OCI-LY1 (cell line): ENCODE results near the gene MAP3K7.

Experiments used
- H2AFZ ChIP-seq: fragments of 200-600 bp; sonication (generic), shearing (Covaris generic); 2 replicates; pipeline ENCODE4 v1.6.0; 2014; ENCODE audit warnings: antibody characterized with exemption, mild to moderate bottlenecking, low read length
- H3F3A ChIP-seq: fragments of 200-600 bp; sonication (generic), shearing (Covaris generic); 2 replicates; pipeline ENCODE4 v1.6.0; 2014; ENCODE audit warnings: mild to moderate bottlenecking, antibody characterized with exemption, low read length, moderate library complexity; ENCODE audit not compliant: insufficient read depth
- H3K27ac ChIP-seq: fragments of 200-600 bp; sonication (generic); 2 replicates; pipeline ENCODE4 v1.5.1; 2014; ENCODE audit warnings: low read length, mixed run types, mild to moderate bottlenecking, low read depth; ENCODE audit not compliant: poor library complexity, severe bottlenecking
- H3K27me3 ChIP-seq: fragments of 200-600 bp; sonication (generic); 2 replicates; pipeline ENCODE4 v1.6.0; 2014; ENCODE audit warnings: antibody characterized with exemption, mild to moderate bottlenecking, low read length, moderate library complexity; ENCODE audit not compliant: insufficient read depth
- H3K36me3 ChIP-seq: fragments of 200-600 bp; sonication (generic); 2 replicates; pipeline ENCODE4 v1.6.1; 2014; ENCODE audit warnings: mild to moderate bottlenecking, antibody characterized with exemption, low read length, moderate library complexity, mixed read lengths; ENCODE audit not compliant: insufficient read depth
- H3K4me1 ChIP-seq: fragments of 200-600 bp; sonication (generic); 2 replicates; pipeline ENCODE4 v1.5.1; 2014; ENCODE audit warnings: mild to moderate bottlenecking, low read length, moderate library complexity; ENCODE audit not compliant: insufficient read depth, severe bottlenecking
- H3K4me2 ChIP-seq: fragments of 200-600 bp; sonication (generic), shearing (Covaris generic); 2 replicates; pipeline ENCODE4 v1.6.1; 2014; ENCODE audit warnings: low read length
- H3K4me3 ChIP-seq: fragments of 200-600 bp; sonication (generic); 2 replicates; pipeline ENCODE4 v1.5.1; 2014; ENCODE audit warnings: low read length, low read depth, mild to moderate bottlenecking, mixed read lengths; ENCODE audit not compliant: poor library complexity, severe bottlenecking
- H3K79me2 ChIP-seq: fragments of 200-600 bp; shearing (Covaris generic); 2 replicates; pipeline ENCODE4 v1.6.1; 2016; ENCODE audit warnings: mixed run types, low read length, mixed read lengths; ENCODE audit not compliant: insufficient read depth
- H3K9ac ChIP-seq: fragments of 200-600 bp; sonication (generic), shearing (Covaris generic); 2 replicates; pipeline ENCODE4 v1.6.1; 2014; ENCODE audit warnings: mild to moderate bottlenecking, low read length, mixed read lengths
- H3K9me2 ChIP-seq: fragments of 200-600 bp; sonication (generic), shearing (Covaris generic); 2 replicates; pipeline ENCODE4 v1.6.1; 2014; ENCODE audit warnings: low read depth, mild to moderate bottlenecking, low read length, mixed read lengths
- H3K9me3 ChIP-seq: fragments of 200-600 bp; shearing (Covaris generic); 2 replicates; pipeline ENCODE4 v1.6.1; 2014; ENCODE audit warnings: low read length, mixed read lengths
- H4K20me1 ChIP-seq: fragments of 200-600 bp; sonication (generic), shearing (Covaris generic); 2 replicates; pipeline ENCODE4 v1.6.0; 2016; ENCODE audit warnings: mild to moderate bottlenecking, low read length; ENCODE audit not compliant: insufficient read depth
- CTCF ChIP-seq: fragments of 200-600 bp; sonication (generic), shearing (Covaris generic); IDR thresholded peaks from 2 replicates; pipeline ENCODE4 v1.5.1; 2017; ENCODE audit warnings: mild to moderate bottlenecking, antibody characterized with exemption, low read length, moderate library complexity, mixed read lengths
- EZH2 ChIP-seq: fragments of 200-600 bp; sonication (generic), shearing (Covaris generic); IDR thresholded peaks from 2 replicates; pipeline ENCODE4 v1.8.0; 2017; ENCODE audit warnings: borderline replicate concordance, mixed run types, mild to moderate bottlenecking, antibody characterized with exemption, low read length, moderate library complexity, mixed read lengths

MAP3K7 gene

GRCh38 chr6:90525421-90525820, 61.5 kb downstream of the MAP3K7 start:
- Histone ChIP-seq H2AFZ (no peak overlapping the region), H3K36me3 (peaks cover 11% of the 10 kb centered on the region; the same call in 1 of the 2 replicates), H3K9me2 (no peaks in the 10 kb centered on the region), H3K9ac (no peak overlapping the region), H3K4me1 (no peaks in the 10 kb centered on the region), H3K9me3 (no peaks in the 10 kb centered on the region), H4K20me1 (no peaks in the 10 kb centered on the region), H3K4me3 (no peak overlapping the region), H3K27ac (no peak overlapping the region), H3F3A (no peaks in the 10 kb centered on the region), H3K79me2 (no peaks in the 10 kb centered on the region), H3K27me3 (no peaks in the 10 kb centered on the region), H3K4me2 (no peak overlapping the region)
- TF ChIP-seq CTCF (no peak), EZH2 (no peak)

DNA sequence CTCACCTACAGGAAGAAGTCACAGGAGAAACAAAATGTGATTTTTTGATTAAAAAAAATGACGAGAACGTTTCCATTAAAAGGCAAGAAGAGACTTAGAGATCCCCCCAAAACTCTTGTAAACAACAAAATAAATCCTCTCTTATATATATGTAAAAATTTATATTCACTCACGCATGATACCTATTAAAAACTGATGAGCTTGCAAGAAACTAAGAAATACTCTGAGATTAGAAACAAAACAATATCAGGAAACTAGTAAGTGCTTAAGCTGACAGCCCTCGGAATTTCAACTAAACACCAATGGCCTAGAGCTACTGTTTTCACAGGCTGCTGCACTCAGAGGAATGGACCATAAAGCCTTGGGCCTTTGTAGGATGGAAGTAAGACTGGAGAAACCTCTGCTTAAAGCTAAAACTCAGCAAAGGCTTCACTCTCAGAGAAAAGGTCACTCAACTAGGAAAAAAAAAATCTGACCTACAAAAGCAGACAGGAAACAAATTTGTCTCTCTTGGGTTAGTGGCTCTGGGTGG, 63.0 kb downstream of the MAP3K7 start:
- no peaks in the 10 kb centered on the region for H3K79me2 ChIP-seq
- TF ChIP-seq CTCF, result no peak
- no peak for TF ChIP-seq EZH2
- H3K27ac ChIP-seq, result no peak overlapping the region
- no peaks in the 10 kb centered on the region for H3K9me3 ChIP-seq
- peaks cover 13% of the 10 kb centered on the region; the same call in 1 of the 2 replicates for H3K36me3 ChIP-seq
- H2AFZ ChIP-seq, result no peak overlapping the region
- no peak overlapping the region for H3K4me2 ChIP-seq
- no peak overlapping the region for H3K9ac ChIP-seq
- no peaks in the 10 kb centered on the region for H3F3A ChIP-seq
- H3K27me3 ChIP-seq, result no peaks in the 10 kb centered on the region
- H3K4me1 ChIP-seq, result no peaks in the 10 kb centered on the region
- H4K20me1 ChIP-seq, result no peaks in the 10 kb centered on the region
- no peaks in the 10 kb centered on the region for H3K9me2 ChIP-seq
- no peak overlapping the region for H3K4me3 ChIP-seq

DNA sequence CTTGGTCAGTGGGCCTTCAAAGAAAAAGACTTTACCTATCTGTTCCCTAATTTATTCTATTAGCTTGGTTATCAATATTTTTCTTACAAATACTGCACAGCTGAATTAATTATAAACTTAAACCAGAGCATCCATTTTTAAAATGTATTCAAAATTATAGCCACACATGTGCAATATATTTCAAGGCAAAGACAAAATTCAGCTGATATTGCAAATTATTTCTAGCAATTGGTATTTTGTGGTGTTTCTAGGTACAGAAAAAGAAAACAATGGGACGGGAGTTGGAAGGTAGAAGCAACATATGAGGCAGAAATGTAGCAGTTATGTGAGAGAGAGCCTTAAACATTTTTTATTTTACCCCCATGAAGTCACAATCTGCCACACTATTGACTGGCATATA, 64.9 kb downstream of the MAP3K7 start:
- no peaks in the 10 kb centered on the region for H3F3A ChIP-seq
- no peaks in the 10 kb centered on the region for H4K20me1 ChIP-seq
- H3K9ac ChIP-seq, result no peak overlapping the region
- H3K9me2 ChIP-seq, result no peaks in the 10 kb centered on the region
- no peak overlapping the region for H3K4me2 ChIP-seq
- H3K27me3 ChIP-seq, result no peaks in the 10 kb centered on the region
- no peak overlapping the region for H3K4me3 ChIP-seq
- no peaks in the 10 kb centered on the region for H3K79me2 ChIP-seq
- TF ChIP-seq CTCF, result no peak
- H3K36me3 ChIP-seq, result peaks cover 20% of the 10 kb centered on the region; the same call in 1 of the 2 replicates
- no peak overlapping the region for H2AFZ ChIP-seq
- H3K9me3 ChIP-seq, result no peaks in the 10 kb centered on the region
- no peak overlapping the region for H3K27ac ChIP-seq
- no peaks in the 10 kb centered on the region for H3K4me1 ChIP-seq
